ENCODE data around the gene GRK5.

GRK5 gene

GRCh38 chr10:119501690-119502089 is 294.3 kb downstream of the GRK5 start:
- Histone ChIP-seq H3K36me3 (ENCODE audit: low read length) (no peaks in the 10 kb centered on the region), H3K9me2 (replicated peaks; ENCODE audit: insufficient read depth, low read length) (no peaks in the 10 kb centered on the region), H3K9me3 (ENCODE audit: insufficient read depth, low read length) (no peaks in the 10 kb centered on the region), H3K9ac (ENCODE audit: low read length) (no peak overlapping the region), H3K4me2 (ENCODE audit: low read depth, low read length, poor library complexity, severe bottlenecking) (no peak overlapping the region), H3F3A (ENCODE audit: insufficient read depth) (no peaks in the 10 kb centered on the region), H4K20me1 (ENCODE audit: low read depth, low read length) (no peaks in the 10 kb centered on the region), H3K27me3 (ENCODE audit: low read length) (no peaks in the 10 kb centered on the region), H2AFZ (ENCODE audit: low read depth, low read length, severe bottlenecking) (no peak overlapping the region), H3K27ac (ENCODE audit: low read depth, low read length) (no peak overlapping the region), H3K79me2 (ENCODE audit: insufficient read depth, low read length) (no peaks in the 10 kb centered on the region), H3K4me3 (ENCODE audit: insufficient read depth, low read length, poor library complexity, severe bottlenecking) (no peak overlapping the region)
- TF ChIP-seq EZH2phosphoT487 (conservative IDR thresholded peaks at IDR 0.05; ENCODE audit: low read length) (no peak), CTCF (IDR thresholded peaks at IDR 0.05; ENCODE audit: insufficient read depth, low read length, poor library complexity, severe bottlenecking) (no peak)

DNA sequence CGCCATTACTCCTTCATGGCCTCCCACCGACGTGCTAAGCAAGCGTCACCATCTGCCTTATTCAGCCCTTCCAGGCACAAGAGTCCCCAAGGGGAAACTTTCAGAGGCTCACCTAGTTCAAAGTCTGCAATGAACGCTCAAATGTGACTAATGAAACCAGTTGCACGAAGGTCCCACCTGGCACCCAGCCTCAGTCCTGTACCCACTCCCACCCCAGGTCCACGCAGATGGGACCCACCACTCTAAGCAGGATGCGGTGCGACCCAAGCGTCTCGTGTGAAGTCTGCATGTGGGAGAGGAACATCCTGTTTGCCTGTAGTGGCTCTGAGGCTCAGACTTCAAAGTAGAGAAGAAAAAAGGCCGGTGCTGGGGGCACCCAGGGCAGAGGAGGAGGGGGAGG is 294.8 kb downstream of the GRK5 start:
- no peaks in the 10 kb centered on the region for H3K79me2 ChIP-seq (ENCODE audit: insufficient read depth, low read length)

GRCh38 chr10:119502618-119503155 is 295.3 kb downstream of the GRK5 start:
- Histone ChIP-seq H3K9ac (ENCODE audit: low read length) (no peak overlapping the region), H3K27me3 (ENCODE audit: low read length) (no peaks in the 10 kb centered on the region), H3K27ac (ENCODE audit: low read depth, low read length) (no peak overlapping the region), H3F3A (ENCODE audit: insufficient read depth) (no peaks in the 10 kb centered on the region), H3K4me3 (ENCODE audit: insufficient read depth, low read length, poor library complexity, severe bottlenecking) (no peak overlapping the region), H3K79me2 (ENCODE audit: insufficient read depth, low read length) (no peaks in the 10 kb centered on the region), H4K20me1 (ENCODE audit: low read depth, low read length) (no peaks in the 10 kb centered on the region), H2AFZ (ENCODE audit: low read depth, low read length, severe bottlenecking) (no peak overlapping the region), H3K4me2 (ENCODE audit: low read depth, low read length, poor library complexity, severe bottlenecking) (no peak overlapping the region), H3K9me2 (replicated peaks; ENCODE audit: insufficient read depth, low read length) (no peaks in the 10 kb centered on the region), H3K9me3 (ENCODE audit: insufficient read depth, low read length) (no peaks in the 10 kb centered on the region), H3K36me3 (ENCODE audit: low read length) (no peaks in the 10 kb centered on the region)
- TF ChIP-seq CTCF (IDR thresholded peaks at IDR 0.05; ENCODE audit: insufficient read depth, low read length, poor library complexity, severe bottlenecking), result no peak
- TF ChIP-seq EZH2phosphoT487 (conservative IDR thresholded peaks at IDR 0.05; ENCODE audit: low read length), result no peak

More for the DNA sequence above, 294.8 kb downstream of the GRK5 start:
- Histone ChIP-seq H3K4me2 (ENCODE audit: low read depth, low read length, poor library complexity, severe bottlenecking) (no peak overlapping the region), H3K36me3 (ENCODE audit: low read length) (no peaks in the 10 kb centered on the region), H3K4me3 (ENCODE audit: insufficient read depth, low read length, poor library complexity, severe bottlenecking) (no peak overlapping the region), H3K27me3 (ENCODE audit: low read length) (no peaks in the 10 kb centered on the region), H3K9me3 (ENCODE audit: insufficient read depth, low read length) (no peaks in the 10 kb centered on the region), H4K20me1 (ENCODE audit: low read depth, low read length) (no peaks in the 10 kb centered on the region), H3F3A (ENCODE audit: insufficient read depth) (no peaks in the 10 kb centered on the region), H3K9ac (ENCODE audit: low read length) (no peak overlapping the region), H3K27ac (ENCODE audit: low read depth, low read length) (no peak overlapping the region), H2AFZ (ENCODE audit: low read depth, low read length, severe bottlenecking) (no peak overlapping the region), H3K9me2 (replicated peaks; ENCODE audit: insufficient read depth, low read length) (no peaks in the 10 kb centered on the region)
- TF ChIP-seq CTCF (IDR thresholded peaks at IDR 0.05; ENCODE audit: insufficient read depth, low read length, poor library complexity, severe bottlenecking) (no peak), EZH2phosphoT487 (conservative IDR thresholded peaks at IDR 0.05; ENCODE audit: low read length) (no peak)
